ENCODE data around the gene CSRP3.

The CSRP3 gene

DNA sequence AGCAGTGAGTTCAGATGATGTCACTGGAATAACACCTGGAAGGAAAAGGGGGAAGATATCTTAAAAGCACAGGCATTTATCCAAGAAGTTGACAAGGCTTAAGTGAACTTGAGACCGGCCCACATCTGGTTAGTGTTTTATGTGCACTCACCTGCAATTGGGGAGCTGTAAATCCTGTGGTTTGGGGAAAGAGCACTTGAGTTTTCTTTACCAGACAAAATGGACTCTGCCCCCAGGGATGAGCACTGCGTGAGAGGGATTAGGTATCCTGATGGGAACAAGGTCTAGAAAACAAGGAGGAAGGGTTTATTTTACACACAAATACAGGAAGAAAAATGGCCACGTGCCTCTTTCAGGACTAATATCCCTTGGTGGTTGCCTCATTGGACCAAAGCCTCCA lies 23.8 kb upstream of the CSRP3 start:
- no peak for DNase-seq (ENCODE audit: low read depth)

DNA sequence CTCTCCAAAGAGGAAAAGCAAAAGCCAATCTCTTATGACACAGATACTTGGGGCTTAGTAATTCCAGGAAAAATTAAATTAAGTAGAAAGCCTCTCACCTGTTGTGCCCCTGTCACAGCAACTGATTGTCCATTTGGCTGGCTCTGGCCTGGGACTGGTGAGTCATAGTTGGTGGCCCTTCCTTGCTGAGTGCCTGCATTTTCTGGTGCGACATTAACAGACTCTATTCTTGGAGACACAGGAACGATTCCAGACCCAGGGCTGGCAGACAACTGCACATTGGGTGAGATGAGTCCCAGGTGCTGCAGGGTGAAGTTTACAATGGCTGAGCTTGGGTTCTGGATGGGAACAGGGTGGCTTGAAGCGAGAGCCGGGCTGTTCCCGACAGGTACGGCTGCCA lies 23.3 kb upstream of the CSRP3 start:
- DNase-seq (ENCODE audit: low read depth): no peak

DNA sequence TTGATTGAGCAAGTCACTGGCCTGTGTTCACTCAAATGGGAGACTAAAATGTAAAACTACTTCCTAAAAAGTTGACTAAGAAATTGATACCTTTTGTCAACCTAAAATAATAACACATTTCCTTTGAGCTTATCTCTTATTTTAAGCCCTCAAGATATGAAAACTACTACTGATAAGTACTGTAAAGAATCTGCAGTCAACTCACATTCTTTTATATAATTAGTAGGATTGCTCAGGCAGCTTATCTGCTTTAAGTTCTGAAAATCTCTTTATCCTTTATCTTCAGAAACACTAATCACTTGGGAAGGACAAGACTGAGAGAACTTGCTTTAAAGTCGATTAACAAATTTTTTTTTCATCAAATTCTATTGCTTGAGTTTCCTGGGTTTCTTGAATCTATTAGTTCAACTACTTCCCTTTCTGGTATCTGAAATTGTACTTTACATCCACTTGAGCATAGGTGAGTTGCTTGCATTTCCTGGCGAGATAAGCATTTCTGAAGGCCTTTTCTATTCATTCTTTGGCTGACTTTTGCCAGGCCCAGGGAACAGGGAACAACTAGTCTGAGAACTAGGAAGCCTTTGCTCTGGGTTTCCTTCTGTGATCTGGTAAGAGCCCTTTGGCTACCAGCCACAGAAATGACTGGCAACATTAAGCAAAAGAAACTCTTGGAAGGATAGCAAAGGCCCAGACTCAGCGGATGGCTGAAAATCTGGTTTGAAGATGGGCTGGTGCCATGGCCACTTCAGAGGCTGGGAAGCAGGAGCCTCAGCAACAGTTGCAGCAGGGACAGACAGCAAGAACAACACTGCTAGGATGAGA lies 19.3 kb upstream of the CSRP3 start:
- DNase-seq (ENCODE audit: low read depth): no peak

DNA sequence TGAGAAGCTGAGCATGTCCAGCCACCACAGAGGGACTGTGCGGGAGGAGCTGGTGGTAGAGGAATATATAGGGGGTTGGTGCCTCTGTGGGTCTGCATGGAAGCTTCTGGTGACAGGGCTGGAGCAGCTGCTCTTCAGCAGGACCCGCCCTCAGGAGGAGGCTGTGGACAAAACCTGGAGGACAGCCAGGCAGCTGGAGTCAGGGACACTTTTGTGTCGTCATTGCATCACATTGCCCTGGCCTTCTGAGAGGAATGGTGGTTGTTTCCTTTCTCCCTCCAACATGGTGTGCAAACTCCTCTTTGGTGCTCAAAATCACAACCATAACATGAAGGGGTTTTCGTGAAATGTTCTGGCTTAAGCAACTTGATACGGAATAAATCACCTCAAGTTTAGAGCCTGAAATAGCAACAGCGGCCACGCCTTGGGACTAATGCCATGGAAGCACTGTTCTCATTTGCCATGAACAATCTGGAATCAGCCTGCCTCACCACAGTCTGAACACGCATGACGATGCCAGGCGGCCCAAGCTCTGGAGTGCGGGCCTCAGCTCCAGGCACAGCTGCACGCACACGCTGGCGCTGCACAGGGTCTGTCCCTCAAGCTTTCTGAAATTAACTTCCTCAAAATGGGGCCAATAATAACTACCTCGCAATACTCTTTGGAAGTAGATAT lies 17.1 kb upstream of the CSRP3 start:
- DNase-seq (ENCODE audit: low read depth): no peak

DNA sequence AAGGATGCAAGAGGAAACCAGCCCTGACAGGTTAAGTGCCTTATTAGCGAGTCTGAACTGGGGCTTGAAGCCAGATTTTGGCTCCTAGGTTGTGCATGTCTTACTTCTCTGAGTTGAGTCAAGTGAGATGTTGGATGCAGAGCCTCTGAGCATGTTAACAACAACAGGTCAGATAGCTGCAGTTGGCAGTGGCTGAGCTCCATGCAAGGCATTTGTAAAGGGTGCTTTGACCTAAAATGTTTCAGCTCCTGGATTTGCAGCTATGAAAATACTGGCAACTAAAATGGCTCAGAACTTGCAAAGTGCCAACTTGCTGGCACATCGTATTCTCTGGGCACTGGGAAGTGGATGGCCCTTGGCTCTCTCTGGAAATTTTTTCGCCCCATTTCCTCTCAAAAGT lies 16.4 kb upstream of the CSRP3 start:
- no peak for DNase-seq (ENCODE audit: low read depth)

DNA sequence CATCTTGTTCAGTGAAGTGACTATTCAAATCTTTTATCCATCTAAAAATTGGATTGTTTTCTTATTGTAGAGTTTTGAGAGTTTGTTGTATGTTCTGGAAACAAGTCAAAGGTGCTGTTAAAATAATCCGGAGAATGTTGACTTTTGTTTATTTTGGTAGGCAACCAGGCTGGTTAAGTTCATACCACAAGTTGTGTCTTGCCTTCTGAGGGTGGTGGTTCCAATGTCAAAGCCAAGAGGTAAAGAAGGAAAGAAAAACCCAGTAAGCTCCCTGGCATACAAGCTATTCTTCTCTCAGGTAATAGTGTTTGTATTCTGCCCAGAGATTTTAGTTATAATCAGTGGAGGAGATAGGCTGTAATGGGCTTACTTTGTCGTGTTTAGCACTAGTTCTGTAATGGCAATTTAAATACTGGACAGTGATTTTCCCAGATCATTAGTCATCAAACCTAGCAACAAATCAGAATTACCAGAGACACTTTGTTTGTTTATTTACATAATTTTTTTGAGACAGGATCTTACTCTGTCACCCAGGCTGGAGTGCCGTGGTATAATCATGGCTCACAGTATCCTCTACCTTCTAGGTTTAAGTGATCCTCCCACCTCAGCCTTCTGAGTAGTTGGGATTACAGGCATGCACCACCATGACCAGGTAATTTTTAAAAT lies 15.1 kb upstream of the CSRP3 start:
- DNase-seq (ENCODE audit: low read depth): no peak

DNA sequence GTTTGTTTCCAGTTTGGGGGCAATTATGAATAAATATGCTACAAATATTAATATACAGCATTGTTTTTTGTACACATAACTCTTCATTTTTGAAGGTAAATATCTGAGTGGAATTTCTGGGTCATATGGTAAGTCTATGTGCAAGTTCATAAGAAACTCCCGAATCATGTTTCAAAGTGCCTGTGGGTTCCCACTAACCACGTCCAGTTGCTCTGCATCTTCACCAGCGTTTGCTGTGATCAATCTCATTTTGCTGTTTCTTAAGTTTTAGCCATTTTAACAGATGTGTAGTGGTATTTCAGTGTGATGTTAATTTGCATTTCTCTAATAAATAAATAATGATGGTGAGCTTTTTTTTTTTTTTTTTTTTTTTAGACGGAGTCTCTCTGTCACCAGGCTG lies 14.2 kb upstream of the CSRP3 start:
- no peak for DNase-seq (ENCODE audit: low read depth)

DNA sequence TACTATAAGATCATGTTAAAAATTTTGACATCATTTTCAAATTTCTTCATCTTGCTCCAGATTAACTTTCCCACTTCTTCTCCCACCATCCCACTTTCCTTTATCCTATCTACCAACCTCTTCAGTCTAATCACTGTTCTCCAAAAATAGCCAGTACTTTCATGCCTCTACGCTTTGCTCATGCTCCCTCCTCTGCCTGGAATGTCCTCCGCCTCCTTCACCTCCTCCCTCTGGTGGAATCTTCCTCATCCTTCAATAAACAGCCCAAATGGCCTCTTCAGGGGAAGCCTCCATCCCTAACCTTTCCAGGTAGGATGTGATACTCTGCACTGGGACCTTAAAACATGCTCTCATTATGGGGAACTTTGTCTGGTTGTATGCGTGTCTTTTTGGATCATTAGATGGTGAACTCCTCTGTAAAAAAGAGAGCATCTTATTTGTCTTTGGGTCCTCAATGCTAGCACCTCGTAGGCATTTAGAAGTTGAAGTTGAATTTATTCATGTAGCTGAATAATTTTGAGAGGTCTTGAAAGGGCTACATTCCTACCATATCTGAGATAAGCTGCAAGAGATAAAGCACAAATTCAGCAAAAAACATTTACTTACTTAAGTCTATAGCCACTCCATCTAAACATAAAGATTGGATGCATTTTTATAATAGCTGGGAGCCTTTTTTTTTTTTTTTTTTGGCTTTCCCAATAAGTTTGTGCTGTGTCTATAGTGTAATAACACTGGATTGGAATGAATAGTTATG lies 8.0 kb upstream of the CSRP3 start:
- no peak for DNase-seq (ENCODE audit: low read depth)

DNA sequence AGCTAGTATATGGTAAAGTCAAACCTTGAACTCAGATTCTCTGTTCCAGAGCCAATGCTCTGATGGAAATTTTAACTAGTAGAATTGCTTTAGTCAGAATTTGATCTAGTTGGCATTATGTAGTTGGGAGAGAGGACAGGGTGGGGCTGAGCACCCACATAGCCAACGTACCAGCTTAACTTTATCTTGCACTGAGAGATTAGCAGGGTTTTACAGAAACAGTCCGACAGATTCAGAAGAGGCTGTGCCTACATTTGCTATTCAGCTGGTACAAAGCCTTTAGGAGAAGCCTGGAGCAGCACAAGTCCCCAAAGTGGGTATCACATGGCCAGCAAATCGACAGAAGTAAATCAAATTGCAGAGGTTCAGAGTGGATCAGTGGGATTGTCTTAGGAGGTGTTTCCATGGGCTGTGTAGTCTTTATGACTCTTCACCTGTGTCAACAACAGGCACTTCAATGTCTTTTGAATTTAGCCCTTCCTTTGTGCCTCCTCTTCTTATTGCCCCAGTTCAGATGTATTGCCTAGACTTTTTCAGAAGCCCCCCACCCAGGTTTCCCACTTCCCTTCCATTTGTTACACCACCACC lies 7.3 kb upstream of the CSRP3 start:
- no peak for DNase-seq (ENCODE audit: low read depth)

DNA sequence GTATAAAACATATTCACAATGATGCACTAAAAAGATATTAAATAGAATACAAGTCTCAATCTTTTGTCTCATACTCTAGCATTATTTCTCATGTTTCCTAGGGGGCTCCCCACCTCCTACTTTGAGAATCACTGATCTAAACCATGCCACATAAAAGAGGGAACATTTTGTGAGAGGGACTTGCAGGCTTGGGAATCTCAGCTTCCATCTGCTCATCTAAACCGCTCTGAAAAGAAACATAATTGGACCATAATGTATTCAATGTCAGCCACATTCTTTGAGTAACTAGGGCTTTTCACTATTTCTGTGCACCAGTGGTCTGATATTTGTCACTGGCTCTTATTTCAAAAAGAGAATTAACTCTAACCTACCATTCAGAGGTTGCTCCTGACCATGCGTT lies 6.4 kb upstream of the CSRP3 start:
- no peak for DNase-seq (ENCODE audit: low read depth)

DNA sequence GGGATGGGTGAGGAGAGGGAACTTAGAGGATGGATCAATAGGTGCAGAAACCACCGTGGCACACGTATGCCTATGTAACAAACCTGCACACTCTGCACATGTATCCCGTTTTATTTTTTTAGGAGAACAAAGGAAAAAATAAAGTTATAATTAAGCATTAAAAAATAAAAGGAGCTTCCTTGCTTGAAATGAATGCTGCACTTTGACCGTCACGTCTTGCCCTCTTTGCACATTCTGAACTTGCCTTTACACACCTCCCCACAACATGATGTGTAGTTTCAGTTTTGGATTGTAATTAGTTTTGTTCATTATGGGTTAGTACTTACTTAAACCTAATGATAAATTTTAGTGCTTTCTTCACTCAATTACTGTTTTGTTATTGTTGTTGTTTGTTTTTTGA lies 3.1 kb upstream of the CSRP3 start:
- no peak for DNase-seq (ENCODE audit: low read depth)

DNA sequence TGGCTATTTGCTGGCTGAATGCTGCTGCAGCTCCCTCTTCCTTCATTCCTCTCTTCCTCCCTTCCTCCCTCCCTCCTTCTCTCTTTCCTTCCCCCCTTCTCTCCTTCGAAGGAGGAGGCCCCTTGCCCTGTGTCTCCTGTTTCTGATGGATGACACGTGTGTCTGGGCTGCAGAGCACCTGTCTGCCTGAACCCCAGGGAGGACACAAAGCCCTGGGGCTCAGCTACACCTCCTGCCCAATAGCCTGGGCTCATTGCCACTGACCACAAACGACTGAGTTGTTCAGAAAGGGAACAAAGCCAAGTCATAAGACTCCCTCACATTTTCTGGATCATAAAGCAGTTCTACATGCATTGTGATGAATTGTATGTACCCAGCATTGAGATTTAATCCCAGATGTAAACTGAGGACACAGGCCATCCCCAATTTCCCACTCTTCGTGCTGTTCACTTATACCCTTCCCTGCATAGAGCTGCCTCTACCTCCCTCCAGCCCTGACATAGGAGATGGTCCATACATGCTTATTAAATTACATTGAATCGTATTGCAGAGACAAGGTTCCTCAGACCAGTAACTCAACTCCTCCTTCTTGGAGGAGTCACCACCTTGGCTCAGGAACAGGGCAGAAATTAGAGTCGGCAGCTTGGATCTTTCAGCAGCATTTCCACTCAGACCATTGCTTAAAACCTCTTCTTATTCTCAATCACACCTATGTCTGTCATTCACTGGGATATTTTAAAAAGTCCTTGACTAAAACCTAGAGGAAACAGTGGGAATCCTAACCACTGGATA lies 1.2 kb downstream of the CSRP3 start:
- no peak for DNase-seq (ENCODE audit: low read depth)

DNA sequence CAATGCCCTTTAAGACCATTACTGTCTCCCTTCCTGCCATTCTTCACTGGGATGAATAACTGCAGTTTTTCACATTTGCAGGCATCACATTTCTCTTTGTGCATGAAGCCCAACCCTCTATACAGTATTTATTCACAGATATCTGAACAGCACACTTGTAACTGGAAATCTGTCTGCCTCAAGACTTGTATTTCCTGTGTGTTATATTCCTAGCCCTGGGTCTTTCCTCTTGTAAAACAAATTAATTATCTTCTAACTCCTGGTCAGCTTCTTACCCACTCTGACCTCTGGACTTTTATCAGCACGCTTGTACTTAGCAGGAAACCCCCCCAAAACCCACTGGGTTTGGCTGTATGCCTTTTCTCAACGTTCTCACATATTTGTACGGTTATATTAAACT lies 2.0 kb downstream of the CSRP3 start:
- no peak for DNase-seq (ENCODE audit: low read depth)

DNA sequence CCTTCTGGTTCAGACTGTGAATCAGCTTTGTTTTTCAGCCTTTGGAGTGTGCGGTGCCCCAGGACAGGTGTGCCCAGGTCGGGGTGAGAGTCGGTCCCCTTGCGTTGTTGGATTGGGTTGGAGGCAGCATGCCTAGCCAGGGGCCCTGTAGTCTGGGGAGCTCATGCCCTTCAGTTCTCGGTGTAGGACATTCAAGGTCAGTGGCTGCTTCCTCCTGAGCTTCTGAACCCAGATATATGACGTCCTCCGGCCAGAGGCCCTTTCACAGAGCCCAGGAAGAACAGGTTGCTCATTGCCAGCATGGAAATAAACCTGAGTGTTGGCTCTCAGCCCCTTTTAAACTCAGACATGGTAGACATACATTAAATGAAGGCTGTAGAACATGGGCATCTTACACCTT lies 2.7 kb downstream of the CSRP3 start:
- no peak for DNase-seq (ENCODE audit: low read depth)

DNA sequence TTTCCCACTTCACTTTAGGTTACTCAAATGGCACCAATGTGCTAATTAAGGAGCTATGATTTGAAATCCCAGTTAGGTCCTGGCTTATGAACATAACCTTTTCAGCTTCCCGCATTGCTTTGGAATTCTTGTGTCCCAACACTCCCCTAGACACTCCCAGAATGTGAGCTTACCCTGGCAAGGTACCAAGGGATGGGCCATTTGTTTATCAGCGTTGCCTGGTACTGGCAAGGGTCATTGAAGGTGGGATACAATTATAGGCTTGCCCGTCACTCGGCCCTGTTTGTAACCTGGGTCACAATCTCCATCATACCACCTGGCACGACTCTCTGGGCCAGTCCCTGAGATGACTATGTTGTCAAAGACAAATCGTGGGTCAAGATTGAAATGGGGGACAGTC lies 5.4 kb downstream of the CSRP3 start:
- DNase-seq (ENCODE audit: low read depth): no peak

DNA sequence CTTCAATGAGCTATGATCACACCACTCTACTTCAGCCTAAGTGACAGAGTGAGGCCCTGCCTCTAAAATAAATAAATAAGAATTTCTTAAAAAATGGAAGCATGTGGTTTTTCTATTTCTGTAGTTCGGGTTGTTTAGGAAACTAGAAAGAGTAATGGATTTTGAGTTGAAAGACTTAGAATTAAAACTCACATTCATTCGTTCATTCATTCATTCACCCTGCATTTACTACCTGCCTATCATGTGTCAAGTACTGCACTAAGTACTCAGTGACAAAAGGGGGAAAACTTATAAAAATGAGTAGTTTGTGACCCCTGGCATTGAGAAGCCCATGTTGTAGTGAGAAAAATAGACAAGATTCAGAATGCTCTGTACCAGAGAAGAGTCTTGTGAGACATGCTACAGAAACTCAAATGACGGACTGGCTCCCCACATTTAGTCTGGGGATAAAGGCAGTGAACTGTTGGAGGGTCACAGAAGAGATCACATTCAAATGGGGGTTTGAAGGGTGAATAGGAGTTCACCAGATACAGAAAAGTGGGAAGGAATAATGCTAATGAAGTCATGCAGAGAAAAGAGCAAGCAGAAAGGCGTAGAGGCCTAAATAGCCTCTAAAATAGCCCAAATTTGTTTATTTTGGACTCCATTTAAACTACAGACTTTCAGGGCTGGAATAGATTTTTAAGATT lies 7.0 kb downstream of the CSRP3 start:
- no peak for DNase-seq (ENCODE audit: low read depth)

DNA sequence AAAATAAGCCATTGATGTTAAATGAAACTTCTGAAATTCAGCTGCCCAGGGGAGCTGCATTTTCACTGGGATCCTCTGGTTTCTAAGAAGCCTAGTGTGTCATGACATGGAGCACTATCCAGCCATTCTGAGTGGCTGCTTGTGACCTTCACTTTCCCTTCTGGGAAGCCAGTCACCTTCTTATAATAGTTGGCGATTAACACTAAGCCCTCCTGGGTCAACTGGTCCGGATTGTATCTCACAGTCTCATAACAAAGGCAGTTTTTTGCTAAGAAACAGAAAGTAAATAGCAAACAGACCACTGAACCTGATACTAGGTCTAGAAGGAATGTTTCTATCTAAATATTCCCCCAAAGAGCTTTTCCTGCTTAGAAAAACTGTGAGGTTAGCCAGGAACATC lies 7.9 kb downstream of the CSRP3 start:
- no peak for DNase-seq (ENCODE audit: low read depth)

DNA sequence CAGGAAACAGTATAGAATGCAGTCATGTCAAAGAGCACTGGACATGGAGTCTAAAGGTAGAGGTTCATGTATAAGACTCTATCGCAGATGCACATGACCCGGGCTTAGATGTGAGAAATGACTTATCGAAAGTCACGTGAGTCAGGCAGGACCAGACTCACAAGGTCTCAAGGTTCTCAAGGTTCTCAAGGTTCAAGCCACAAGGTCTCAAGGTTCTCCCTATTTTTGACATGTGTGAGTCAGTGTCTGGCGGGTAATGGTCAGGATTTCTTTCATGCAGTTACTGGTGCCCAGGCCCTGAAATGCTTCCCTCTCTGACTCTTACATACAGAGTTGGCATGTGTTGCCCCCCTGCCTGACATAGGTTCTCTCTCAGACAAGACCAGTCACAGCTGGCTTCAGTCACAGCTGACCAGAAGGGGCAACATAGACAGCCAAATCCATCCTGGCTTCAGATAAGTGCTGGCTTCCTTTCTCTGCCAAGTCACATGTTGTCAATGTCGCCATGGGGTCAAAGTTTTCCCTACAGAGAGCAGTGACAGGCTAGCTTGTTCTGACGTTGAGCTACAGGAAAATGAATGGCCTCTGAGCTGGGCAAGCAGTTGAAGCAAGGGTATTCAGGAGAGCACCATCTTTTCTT lies 10.1 kb downstream of the CSRP3 start:
- no peak for DNase-seq (ENCODE audit: low read depth)

DNA sequence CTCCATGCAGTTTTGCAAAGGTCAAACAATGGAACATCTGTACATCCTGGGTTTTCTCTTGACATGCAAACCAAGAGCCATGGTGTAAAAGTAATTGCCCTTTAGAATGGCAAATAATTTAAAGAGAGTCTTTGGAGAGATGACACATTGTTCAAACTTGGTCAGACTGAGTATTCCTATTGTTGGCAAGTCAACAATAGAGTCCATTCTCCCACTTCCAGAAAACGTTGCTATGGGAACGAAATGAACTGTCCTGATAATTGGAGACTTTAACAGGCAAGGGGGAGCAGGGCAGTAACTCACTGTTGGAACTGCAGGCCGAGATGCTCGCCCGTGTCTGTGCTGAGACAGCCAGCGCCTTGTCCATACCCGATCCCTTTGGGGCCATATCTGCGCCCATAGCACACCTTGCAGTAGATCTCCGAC lies 13.9 kb downstream of the CSRP3 start:
- no peak for DNase-seq (ENCODE audit: low read depth)

DNA sequence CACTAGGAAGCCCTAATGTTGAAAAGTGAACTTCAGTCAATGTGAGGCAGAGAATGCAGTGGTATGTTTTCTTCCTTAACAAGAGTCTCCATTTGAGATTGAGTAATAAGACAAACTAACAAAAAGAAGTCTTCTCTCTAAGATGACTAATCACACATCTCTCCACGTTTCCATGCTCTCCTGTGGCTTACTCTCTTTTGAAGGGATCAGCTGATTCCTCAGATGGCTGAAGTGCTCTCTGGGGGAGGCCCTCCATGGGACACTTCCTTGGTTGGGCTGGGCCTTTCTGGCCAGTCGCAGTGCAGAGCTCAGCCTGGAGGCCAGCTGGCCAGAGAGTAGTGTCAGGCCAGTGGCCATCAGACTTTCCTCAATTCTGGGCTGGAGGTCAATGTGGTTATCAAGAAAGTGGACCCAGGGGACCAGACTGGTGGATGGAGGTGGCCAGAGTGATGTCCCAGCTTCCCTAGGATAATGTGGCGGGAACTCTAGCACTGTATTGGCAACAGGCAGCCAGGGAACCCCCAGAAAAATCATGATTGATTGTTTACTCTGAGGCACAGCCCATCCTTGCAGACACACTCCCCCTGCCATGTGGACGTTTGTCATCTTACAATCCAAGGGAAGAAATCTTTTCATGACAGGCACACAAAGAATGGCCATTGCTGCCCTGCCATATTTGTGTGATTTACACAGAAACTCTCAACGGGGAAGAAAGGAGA lies 14.5 kb downstream of the CSRP3 start:
- DNase-seq (ENCODE audit: low read depth): no peak
